Panc1 (cell line): ENCODE data around the gene TAAR8. TPM values are rescaled to one million over a fixed set of nuclear protein-coding genes. Genes with fewer than 3 reads are reported as not detected.
"Not testable (repeated sequence)": the region's sequence is repeated elsewhere in the genome, so short reads cannot be mapped to it uniquely, and the experiment has no call there.

ENCODE experiments used
- ATAC-seq: fragments of 200-7000 bp; cut with Tn5 transposase; 2 replicates; pipeline ENCODE4 v1.9.1; 2020; ENCODE audit warnings: mild to moderate bottlenecking, moderate library complexity
- BruUV-seq: library from RNA; stranded (reverse); fragments of 400-500 nt; replicated peaks from 2 replicates; lab custom pipeline; 2021; lab: Mats Ljungman, UMichigan
- CTCF ChIA-PET: fragments of 300-600 bp; sonication (Branson Sonifier 250); formaldehyde crosslinking; loops from one replicate; lab custom pipeline; 2022; ENCODE audit warnings: antibody characterized with exemption; lab: Charles Lee
- POLR2A ChIA-PET: fragments of 300-600 bp; sonication (Branson Sonifier 250); formaldehyde crosslinking; loops from one replicate; lab custom pipeline; 2022; ENCODE audit warnings: antibody characterized with exemption; lab: Charles Lee
- DNase-seq: peaks from one replicate; pipeline ENCODE4 v3.0.0-alpha.2; 2010; ENCODE audit warnings: low read depth, low spot score
- H3K27ac ChIP-seq: 2 replicates; pipeline ENCODE4 v1.5.1; 2011; ENCODE audit warnings: mild to moderate bottlenecking, low read length, inconsistent platforms
- H3K27me3 ChIP-seq: fragments of 200-500 bp; sonication (Bioruptor generic); 2 replicates; pipeline ENCODE4 v1.6.0; 2014; ENCODE audit warnings: low read length, inconsistent platforms; ENCODE audit not compliant: control insufficient read depth, insufficient read depth
- H3K36me3 ChIP-seq: fragments of 200-500 bp; sonication (Bioruptor generic); 2 replicates; pipeline ENCODE4 v1.5.1; 2014; ENCODE audit warnings: inconsistent platforms, mild to moderate bottlenecking, low read length, moderate library complexity; ENCODE audit not compliant: control insufficient read depth, insufficient read depth
- H3K4me1 ChIP-seq: 2 replicates; pipeline ENCODE4 v1.5.1; 2011; ENCODE audit warnings: inconsistent platforms, mild to moderate bottlenecking, low read length, moderate library complexity; ENCODE audit not compliant: control insufficient read depth, insufficient read depth
- H3K4me3 ChIP-seq, 2 experiments: 2 replicates each; pipeline ENCODE4 v1.5.1; 2011 to 2012; ENCODE audit warnings: low read depth in 2 of 2, low read length in 2 of 2, mild to moderate bottlenecking in 2 of 2, inconsistent platforms in 1 of 2, moderate library complexity in 1 of 2
- H3K9me3 ChIP-seq: fragments of 200-500 bp; sonication (Bioruptor generic); 2 replicates; pipeline ENCODE4 v1.5.1; 2014; ENCODE audit warnings: low read depth, mild to moderate bottlenecking, inconsistent platforms, low read length, moderate library complexity; ENCODE audit not compliant: control insufficient read depth, insufficient read depth
- POLR2AphosphoS5 ChIP-seq: IDR thresholded peaks from 2 replicates; pipeline ENCODE4 v1.6.1; 2012; ENCODE audit warnings: mild to moderate bottlenecking, low read depth, low read length, moderate library complexity
- SIN3A ChIP-seq: IDR thresholded peaks from 2 replicates; pipeline ENCODE4 v1.6.1; 2012; ENCODE audit warnings: low read depth, mild to moderate bottlenecking, low read length, moderate library complexity, borderline replicate concordance; ENCODE audit not compliant: insufficient read depth
- TCF7L2 ChIP-seq: IDR thresholded peaks from 2 replicates; pipeline ENCODE4 v1.6.1; 2011; ENCODE audit warnings: mild to moderate bottlenecking, low read depth, low read length, inconsistent platforms
- in situ Hi-C: cut with HindIII; loops from 2 replicates; pipeline ENCODE4 v1.10.0; 2016; ENCODE audit warnings: low sequenced_read_pairs, low pct_unique_long_range_greater_than_20kb
- intact Hi-C: fragments of 100-400 bp; cut with micrococcal nuclease; formaldehyde crosslinking; loops from one replicate; pipeline ENCODE4 v1.10.0; 2022; ENCODE audit not compliant: unreplicated experiment
- total RNA-seq: library from RNA; stranded (reverse); gene quantifications from one replicate; pipeline ENCODE4 v1.2.1, GENCODE V29; 2021; ENCODE audit not compliant: unreplicated experiment
- TF ChIP-seq, protein P1 (sequence below), 2 experiments: IDR thresholded peaks; 2 replicates each; pipeline ENCODE4 v1.6.1; 2011 to 2012; ENCODE audit warnings: low read depth in 2 of 2, control low read depth in 1 of 2, low read length in 1 of 2, mild to moderate bottlenecking in 1 of 2, moderate library complexity in 1 of 2; ENCODE audit not compliant: insufficient read depth in 1 of 2
- TF ChIP-seq, protein P2 (sequence below): fragments of 450-650 bp; IDR thresholded peaks from 2 replicates; pipeline ENCODE4 v1.5.1; 2017; ENCODE audit warnings: mild to moderate bottlenecking

TAAR8 gene
- total RNA-seq, 1 experiment from 2014 or later: not detected

DNA sequence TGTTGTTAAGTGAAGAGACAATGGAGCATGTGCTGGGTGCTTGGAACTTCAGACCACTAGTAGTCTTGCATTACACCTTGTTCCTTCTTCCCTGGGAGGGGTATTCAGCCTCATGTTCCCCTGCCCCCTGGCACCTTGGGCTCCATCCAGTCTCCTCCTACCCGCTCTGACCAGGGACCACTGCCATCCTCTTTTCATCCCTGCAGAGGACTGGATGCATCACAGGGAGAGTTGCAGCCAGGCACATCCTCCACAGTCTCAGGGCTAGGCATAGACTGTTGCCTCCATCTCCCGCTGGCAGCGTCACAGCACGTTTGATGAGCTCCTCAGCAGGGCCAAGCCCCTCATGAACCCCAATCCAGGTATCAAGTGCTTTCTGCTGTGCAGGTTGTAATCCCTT lies 1.3 kb upstream of the TAAR8 start:
- intact Hi-C loops: no loop called here
- Histone ChIP-seq H3K4me1 (no peaks in the 10 kb centered on the region), H3K27me3 (no peaks in the 10 kb centered on the region; the same call in 1 of the 2 replicates), H3K9me3 (no peaks in the 10 kb centered on the region), H3K27ac (no peak overlapping the region), H3K36me3 (no peaks in the 10 kb centered on the region), H3K4me3 (no peak overlapping the region)
- ATAC-seq (no peak), DNase-seq (no peak)
- CTCF ChIA-PET: no interaction called here
- in situ Hi-C loops: no loop called here
- POLR2A ChIA-PET: interaction anchor here (0.6 kb wide), 1 partner anchor 52 kb away, joined by 3 read pairs; no protein-coding TSS in a partner anchor
- TF ChIP-seq TCF7L2 (no peak), POLR2AphosphoS5 (no peak), SIN3A (no peak)
- TF ChIP-seq, protein P1, sequence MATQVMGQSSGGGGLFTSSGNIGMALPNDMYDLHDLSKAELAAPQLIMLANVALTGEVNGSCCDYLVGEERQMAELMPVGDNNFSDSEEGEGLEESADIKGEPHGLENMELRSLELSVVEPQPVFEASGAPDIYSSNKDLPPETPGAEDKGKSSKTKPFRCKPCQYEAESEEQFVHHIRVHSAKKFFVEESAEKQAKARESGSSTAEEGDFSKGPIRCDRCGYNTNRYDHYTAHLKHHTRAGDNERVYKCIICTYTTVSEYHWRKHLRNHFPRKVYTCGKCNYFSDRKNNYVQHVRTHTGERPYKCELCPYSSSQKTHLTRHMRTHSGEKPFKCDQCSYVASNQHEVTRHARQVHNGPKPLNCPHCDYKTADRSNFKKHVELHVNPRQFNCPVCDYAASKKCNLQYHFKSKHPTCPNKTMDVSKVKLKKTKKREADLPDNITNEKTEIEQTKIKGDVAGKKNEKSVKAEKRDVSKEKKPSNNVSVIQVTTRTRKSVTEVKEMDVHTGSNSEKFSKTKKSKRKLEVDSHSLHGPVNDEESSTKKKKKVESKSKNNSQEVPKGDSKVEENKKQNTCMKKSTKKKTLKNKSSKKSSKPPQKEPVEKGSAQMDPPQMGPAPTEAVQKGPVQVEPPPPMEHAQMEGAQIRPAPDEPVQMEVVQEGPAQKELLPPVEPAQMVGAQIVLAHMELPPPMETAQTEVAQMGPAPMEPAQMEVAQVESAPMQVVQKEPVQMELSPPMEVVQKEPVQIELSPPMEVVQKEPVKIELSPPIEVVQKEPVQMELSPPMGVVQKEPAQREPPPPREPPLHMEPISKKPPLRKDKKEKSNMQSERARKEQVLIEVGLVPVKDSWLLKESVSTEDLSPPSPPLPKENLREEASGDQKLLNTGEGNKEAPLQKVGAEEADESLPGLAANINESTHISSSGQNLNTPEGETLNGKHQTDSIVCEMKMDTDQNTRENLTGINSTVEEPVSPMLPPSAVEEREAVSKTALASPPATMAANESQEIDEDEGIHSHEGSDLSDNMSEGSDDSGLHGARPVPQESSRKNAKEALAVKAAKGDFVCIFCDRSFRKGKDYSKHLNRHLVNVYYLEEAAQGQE (IDR thresholded peaks at IDR 0.05; ENCODE audit: insufficient read depth in 1 of 2, low read depth in 2 of 2, low read length in 1 of 2): no peak
- TF ChIP-seq, protein P2, sequence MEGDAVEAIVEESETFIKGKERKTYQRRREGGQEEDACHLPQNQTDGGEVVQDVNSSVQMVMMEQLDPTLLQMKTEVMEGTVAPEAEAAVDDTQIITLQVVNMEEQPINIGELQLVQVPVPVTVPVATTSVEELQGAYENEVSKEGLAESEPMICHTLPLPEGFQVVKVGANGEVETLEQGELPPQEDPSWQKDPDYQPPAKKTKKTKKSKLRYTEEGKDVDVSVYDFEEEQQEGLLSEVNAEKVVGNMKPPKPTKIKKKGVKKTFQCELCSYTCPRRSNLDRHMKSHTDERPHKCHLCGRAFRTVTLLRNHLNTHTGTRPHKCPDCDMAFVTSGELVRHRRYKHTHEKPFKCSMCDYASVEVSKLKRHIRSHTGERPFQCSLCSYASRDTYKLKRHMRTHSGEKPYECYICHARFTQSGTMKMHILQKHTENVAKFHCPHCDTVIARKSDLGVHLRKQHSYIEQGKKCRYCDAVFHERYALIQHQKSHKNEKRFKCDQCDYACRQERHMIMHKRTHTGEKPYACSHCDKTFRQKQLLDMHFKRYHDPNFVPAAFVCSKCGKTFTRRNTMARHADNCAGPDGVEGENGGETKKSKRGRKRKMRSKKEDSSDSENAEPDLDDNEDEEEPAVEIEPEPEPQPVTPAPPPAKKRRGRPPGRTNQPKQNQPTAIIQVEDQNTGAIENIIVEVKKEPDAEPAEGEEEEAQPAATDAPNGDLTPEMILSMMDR: no peak
- BruUV-seq: no TSS peak

DNA sequence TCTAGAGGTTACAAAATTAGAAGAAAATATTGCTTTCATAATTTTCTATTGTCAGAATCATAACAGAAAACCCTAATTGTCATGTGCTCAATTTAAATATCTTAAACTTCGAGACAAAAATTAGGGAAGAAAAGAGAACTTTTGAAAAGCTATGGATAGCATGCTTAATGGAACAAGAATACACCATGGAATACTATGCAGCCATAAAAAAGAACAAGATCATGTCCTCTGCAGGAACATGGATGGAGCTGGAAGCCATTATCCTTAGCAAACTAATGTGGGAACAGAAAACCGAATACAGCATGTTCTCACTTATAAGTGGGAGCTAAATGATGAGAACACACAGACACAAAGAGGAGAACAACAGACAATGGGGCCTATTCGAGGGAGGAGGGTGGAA lies 7.6 kb downstream of the TAAR8 start:
- intact Hi-C loops: not testable (repeated sequence)

DNA sequence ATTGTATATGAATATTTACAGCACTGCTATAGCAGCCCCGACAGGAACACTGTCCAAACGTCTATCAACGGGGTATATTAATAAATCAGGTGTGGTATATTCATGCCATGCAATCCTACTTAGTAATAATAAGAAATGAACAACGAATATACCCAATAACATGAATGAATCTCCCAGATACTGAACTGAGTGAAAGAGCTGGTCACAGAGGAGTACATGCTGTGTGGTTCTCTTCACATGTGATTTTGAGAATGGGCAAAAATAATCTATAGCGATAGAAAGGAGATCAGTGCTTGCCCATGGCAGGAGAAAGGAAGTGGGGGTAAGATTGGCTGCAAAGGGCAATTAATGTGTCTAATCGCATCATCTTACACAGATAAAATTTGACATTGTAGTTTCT lies 13.9 kb downstream of the TAAR8 start:
- TF ChIP-seq TCF7L2: no peak
- TF ChIP-seq SIN3A: no peak
- TF ChIP-seq, protein P1 (IDR thresholded peaks at IDR 0.05; ENCODE audit: insufficient read depth in 1 of 2, low read depth in 2 of 2, low read length in 1 of 2): no peak
- no peak for TF ChIP-seq POLR2AphosphoS5
- TF ChIP-seq, protein P2: no peak
- Histone ChIP-seq H3K27ac (no peak overlapping the region), H3K9me3 (no peaks in the 10 kb centered on the region), H3K4me1 (no peaks in the 10 kb centered on the region), H3K4me3 (no peak overlapping the region), H3K27me3 (no peaks in the 10 kb centered on the region), H3K36me3 (no peaks in the 10 kb centered on the region)
- ChIA-PET POLR2A (no interaction called here), CTCF (no interaction called here)
- intact Hi-C loops: no loop called here
- DNase-seq (no peak), ATAC-seq (no peak)
- BruUV-seq: no TSS peak
- in situ Hi-C loops: no loop called here

More for the DNA sequence above, 7.6 kb downstream of the TAAR8 start:
- H3K27ac ChIP-seq, BruUV-seq, ATAC-seq, DNase-seq, POLR2A ChIA-PET, H3K27me3 ChIP-seq, H3K9me3 ChIP-seq, H3K4me1 ChIP-seq, in situ Hi-C loops, H3K36me3 ChIP-seq, CTCF ChIA-PET, H3K4me3 ChIP-seq: not testable (repeated sequence)
